Measurements from ENCODE around the gene ZNF654. TPM values are rescaled to one million over a fixed set of nuclear protein-coding genes. Genes with fewer than 3 reads are reported as not detected.
A peak's percentile ranks its signal among the peaks of the same experiment; 100 is the strongest.

ZNF654 gene
- total RNA-seq (19.5 and 22.1 TPM in 2 replicates), polyA plus RNA-seq (4.0 and 4.1 TPM in 2 replicates), polyA minus RNA-seq (6.1 and 7.1 TPM in 2 replicates)
- total RNA-seq (2013): 14.9 TPM

DNA sequence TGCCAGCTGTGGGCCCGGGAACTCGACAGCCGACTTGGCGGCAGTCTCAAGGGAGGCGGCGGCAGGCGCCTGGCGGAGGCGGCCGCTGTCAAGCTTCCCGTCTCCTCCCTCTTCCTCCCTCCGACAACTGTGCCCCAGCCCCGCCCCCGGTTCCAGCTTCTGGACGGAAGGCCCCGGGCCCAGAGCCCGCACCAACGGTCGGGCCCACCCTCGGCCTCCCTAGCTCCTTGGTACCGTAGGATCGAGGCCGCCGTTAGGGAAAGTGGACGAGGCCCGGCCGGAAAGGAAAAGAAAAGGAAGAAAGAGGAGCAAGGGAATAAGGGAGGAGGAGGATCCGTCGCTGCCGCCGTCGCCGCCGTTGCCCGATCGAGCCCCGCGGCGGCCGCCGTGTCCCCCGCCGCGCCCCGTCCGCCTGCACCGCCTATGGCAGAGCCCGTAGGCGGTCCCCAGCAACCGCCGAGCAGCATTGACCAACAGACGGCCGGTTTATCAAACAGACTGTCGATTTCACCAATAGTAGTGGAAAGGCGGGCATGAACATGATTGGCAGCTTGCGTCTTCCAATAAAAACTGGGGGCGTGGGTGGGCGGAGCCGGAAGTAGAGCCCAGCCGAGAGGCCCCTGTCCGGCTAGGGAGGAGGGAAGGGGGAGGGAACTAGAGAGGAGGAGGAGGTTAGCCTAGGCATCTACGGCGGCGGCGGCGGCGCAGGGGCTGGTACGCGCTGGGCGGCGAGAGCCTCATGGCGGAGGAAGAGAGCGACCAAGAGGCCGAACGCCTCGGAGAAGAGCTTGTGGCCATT lies at the start of gene ZNF654, which contains the start of gene CGGBP1:
Gene ZNF654 (plus strand): TSS at position 675 of the 799 bp plus-strand sequence. CDS start 65 bp downstream, at position 740.
Gene CGGBP1 (minus strand): TSS at position 425 of the 799 bp plus-strand sequence. CDS start 3,029 bp downstream, outside the sequence.
- WGBS (ENCODE audit: insufficient coverage): under 1% methylated on average over 76 of the region's 76 CpGs
- CTCF ChIA-PET: interaction anchor here (1.1 to 1.6 kb wide), 3 partner anchors 27 to 93 kb away, joined by 7 read pairs; no protein-coding TSS in a partner anchor
- peaks cover 14 to 27% of the 10 kb centered on the region in 2 donors for H3K4me1 ChIP-seq (ENCODE audit: control insufficient read depth in 2 of 2, insufficient read depth in 2 of 2, low read length in 2 of 2)
- H2AFZ ChIP-seq (ENCODE audit: insufficient read depth, low read depth, low read length, poor library complexity, severe bottlenecking): peak within 1 kb of the TSS; percentile 87
- peak within 1 kb of the TSS; percentile 90 for H3K4me2 ChIP-seq (replicated peaks; ENCODE audit: low read depth, low read length, poor library complexity, severe bottlenecking)
- H3K9me3 ChIP-seq (ENCODE audit: control extremely low read depth in 1 of 3, control insufficient read depth in 2 of 3, insufficient read depth in 1 of 3, low read length in 2 of 3): no peaks in the 10 kb centered on the region
- peaks cover 53% of the 10 kb centered on the region for H3K4me1 Mint-ChIP-seq
- H3K27me3 Mint-ChIP-seq: no peaks in the 10 kb centered on the region
- no peak for TF ChIP-seq EZH2 (IDR thresholded peaks at IDR 0.05; ENCODE audit: borderline replicate concordance, insufficient read depth, low read depth, low read length, poor library complexity, severe bottlenecking)
- TF ChIP-seq, protein P1, sequence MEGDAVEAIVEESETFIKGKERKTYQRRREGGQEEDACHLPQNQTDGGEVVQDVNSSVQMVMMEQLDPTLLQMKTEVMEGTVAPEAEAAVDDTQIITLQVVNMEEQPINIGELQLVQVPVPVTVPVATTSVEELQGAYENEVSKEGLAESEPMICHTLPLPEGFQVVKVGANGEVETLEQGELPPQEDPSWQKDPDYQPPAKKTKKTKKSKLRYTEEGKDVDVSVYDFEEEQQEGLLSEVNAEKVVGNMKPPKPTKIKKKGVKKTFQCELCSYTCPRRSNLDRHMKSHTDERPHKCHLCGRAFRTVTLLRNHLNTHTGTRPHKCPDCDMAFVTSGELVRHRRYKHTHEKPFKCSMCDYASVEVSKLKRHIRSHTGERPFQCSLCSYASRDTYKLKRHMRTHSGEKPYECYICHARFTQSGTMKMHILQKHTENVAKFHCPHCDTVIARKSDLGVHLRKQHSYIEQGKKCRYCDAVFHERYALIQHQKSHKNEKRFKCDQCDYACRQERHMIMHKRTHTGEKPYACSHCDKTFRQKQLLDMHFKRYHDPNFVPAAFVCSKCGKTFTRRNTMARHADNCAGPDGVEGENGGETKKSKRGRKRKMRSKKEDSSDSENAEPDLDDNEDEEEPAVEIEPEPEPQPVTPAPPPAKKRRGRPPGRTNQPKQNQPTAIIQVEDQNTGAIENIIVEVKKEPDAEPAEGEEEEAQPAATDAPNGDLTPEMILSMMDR (IDR thresholded peaks at IDR 0.05): no peak
- peak within 1 kb of the TSS; percentile 94 for H3K9ac ChIP-seq (ENCODE audit: low read length)
- POLR2A ChIA-PET: interaction anchor here (1.0 to 2.2 kb wide), 3 partner anchors 27 to 91 kb away, joined by 4 to 25 read pairs (median 6); partner anchors contain the start of gene C3orf38
- H3K27ac Mint-ChIP-seq: peak within 1 kb of the TSS; percentile 93
- no peaks in the 10 kb centered on the region for H3K27me3 ChIP-seq (replicated peaks in 1 of 4; ENCODE audit: control extremely low read depth in 1 of 4, control insufficient read depth in 3 of 4, insufficient read depth in 4 of 4, low read length in 3 of 4)
- intact Hi-C loops (cut with micrococcal nuclease): loop anchor here (1.0 to 2.0 kb wide), 4 partner anchors 26 to 831 kb away; partner anchors contain the start of genes C3orf38 and CHMP2B
- no peaks in the 10 kb centered on the region for H3K9me3 Mint-ChIP-seq (ENCODE audit: insufficient read depth)
- peaks cover 68% of the 10 kb centered on the region for H3K79me2 ChIP-seq (ENCODE audit: control insufficient read depth, insufficient read depth, low read length)
- H3K4me3 Mint-ChIP-seq: peak within 1 kb of the TSS; percentile 98
- peak; percentile 89 for ATAC-seq (ENCODE audit: low read depth)
- peak; percentile 99 for DNase-seq
- H4K20me1 ChIP-seq (ENCODE audit: control insufficient read depth, insufficient read depth, low read length, poor library complexity, severe bottlenecking): no peaks in the 10 kb centered on the region
- peak within 1 kb of the TSS; percentile 79 to 96 (median 87) for H3K4me3 ChIP-seq (ENCODE audit: control extremely low read depth in 1 of 5, extremely low read depth in 1 of 5, insufficient read depth in 1 of 5, low read depth in 2 of 5, low read length in 4 of 5)
- peak within 1 kb of the TSS; percentile 86 to 89 for H3K27ac ChIP-seq (ENCODE audit: low read length in 2 of 2)
- peaks cover 3 to 13% of the 10 kb centered on the region in 2 experiments for H3K36me3 ChIP-seq (replicated peaks in 1 of 2; ENCODE audit: control extremely low read depth in 1 of 2, control insufficient read depth in 1 of 2, extremely low read depth in 1 of 2, insufficient read depth in 2 of 2, low read length in 1 of 2)
